Adrenal gland (tissue), 5 donors: Measurements from ENCODE around the gene TULP1.

ENCODE experiments used
- CTCF ChIP-seq, 6 experiments: fragments of 450-650 bp in 4 of 6; fragments of 200-600 bp in 2 of 6; sonication (generic) in 1 of 6; IDR thresholded peaks; 1 replicate in 5 of 6; 2 replicates in 1 of 6; pipeline versions ENCODE4 v1.5.1 to v1.8.0; 2016 to 2021; ENCODE audit warnings: antibody characterized with exemption in 6 of 6, mild to moderate bottlenecking in 2 of 6, moderate library complexity in 1 of 6
- POLR2A ChIP-seq, 2 donors: fragments of 450-650 bp; IDR thresholded peaks; one replicate each; pipeline ENCODE4 v1.6.1; 2017; ENCODE audit warnings: antibody characterized with exemption in 2 of 2, mild to moderate bottlenecking in 2 of 2, moderate library complexity in 1 of 2
- donor health status: DM: no; HTN: no; CAD: no.

DNA sequence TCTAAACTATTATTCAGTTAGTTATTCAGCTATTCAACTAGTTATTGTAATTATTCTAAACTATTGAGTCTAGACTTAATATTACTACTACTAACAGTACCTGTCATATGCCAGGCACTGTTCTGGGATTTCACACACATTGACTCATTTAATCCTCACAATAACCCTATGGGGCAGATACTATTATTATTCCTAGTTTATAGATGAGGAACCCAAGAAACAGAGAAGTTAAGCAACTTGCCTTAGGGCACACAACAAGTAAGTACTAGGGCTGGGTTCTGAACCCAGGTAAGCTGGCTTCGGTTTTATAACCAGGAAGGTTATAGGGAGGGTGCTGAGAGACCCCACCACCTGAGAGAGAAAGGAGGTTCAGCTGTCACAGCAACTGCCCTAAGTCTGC is 23.6 kb downstream of the TULP1 start:
- no peak for TF ChIP-seq CTCF (IDR thresholded peaks at IDR 0.05)
- TF ChIP-seq POLR2A (IDR thresholded peaks at IDR 0.05), result no peak
